ENCODE results near the gene EMC8. TPM values are rescaled to one million over a fixed set of nuclear protein-coding genes. Genes with fewer than 3 reads are reported as not detected.

Gene EMC8
- total RNA-seq, 1 donor from 2014 or later, result 26.7 TPM

GRCh38 chr16:85729452-85730185 is 69.7 kb downstream of the EMC8 start:
- no peak for DNase-seq

- DNase-seq, result no peak
These were observed 70.5 kb downstream of the EMC8 start for GRCh38 chr16:85728879-85729278.

Small RNA genes within 50 kb of the gene (small RNA-seq; reads per million reads assigned to genes)
- gene RNU1-103P (ENCODE audit: low replicate concordance), result not detected

Other genes with a start within 250 kb of the EMC8 start
- gene GSE1, start 186.2 kb downstream of the EMC8 start, total RNA-seq, result 82.5 TPM
- gene GINS2, start 110.6 kb downstream of the EMC8 start, total RNA-seq, result 4.6 TPM
- 14.5 TPM for gene C16orf74, start 48.4 kb downstream of the EMC8 start, total RNA-seq
- 329 TPM for gene COX4I1, start 151 bp upstream of the EMC8 start, total RNA-seq
- 12.2 TPM for gene IRF8, start 99.6 kb upstream of the EMC8 start, total RNA-seq